ENCODE results near the gene ALKAL2. TPM values are rescaled to one million over a fixed set of nuclear protein-coding genes. Genes with fewer than 3 reads are reported as not detected.

ALKAL2 gene
- total and polyA plus RNA-seq, 10 of the 15 experiments (the other 5 are each of a cell fraction or from before 2014, with no cell fraction given) = 0.11 to 0.29 (median 0.11) TPM; not detected in 7

GRCh38 chr2:305366-305765 lies 17.5 kb upstream of the ALKAL2 start:
- ATAC-seq (no peak), FAIRE-seq (no peak), DNase-seq (ENCODE audit: low read depth, low spot score) (no peak)
- H3K4me3 ChIP-seq = no peak overlapping the region
- WGBS (ENCODE audit: insufficient coverage, insufficient replicate concordance, low lambda C conversion rate, missing lambda C conversion rate) = 28% methylated on average over 9 of the region's 9 CpGs
- ChIA-PET POLR2A (no interaction called here), CTCF (no interaction called here), RAD21 (ENCODE audit: unreplicated experiment) (no interaction called here), SMC1A (ENCODE audit: uncharacterized antibody, unreplicated experiment) (interaction anchor here (1.1 kb wide), 1 partner anchor 30 kb away, joined by 3 read pairs; no protein-coding TSS in a partner anchor)
- TF ChIP-seq SKIL (IDR thresholded peaks at IDR 0.05; ENCODE audit: low read depth, poor library complexity, severe bottlenecking) (no peak), ZBTB4 (CRISPR knock-in tag; IDR thresholded peaks at IDR 0.05) (no peak)
- no peak overlapping the region for H3K4me2 ChIP-seq (ENCODE audit: control insufficient read depth, insufficient read depth)
- H3K79me2 ChIP-seq (ENCODE audit: control insufficient read depth, insufficient read depth, low read length) = no peaks in the 10 kb centered on the region
- H3K27me3 ChIP-seq (replicated peaks in 1 of 2; ENCODE audit: control insufficient read depth in 2 of 2, insufficient read depth in 2 of 2, low read length in 1 of 2) = no peaks in the 10 kb centered on the region
- no peaks in the 10 kb centered on the region for H3K9me3 ChIP-seq (replicated peaks; ENCODE audit: control insufficient read depth, insufficient read depth, low read length)
- intact Hi-C loops (cut with micrococcal nuclease; ENCODE audit: unreplicated experiment) = no loop called here
- H3K4me1 ChIP-seq (ENCODE audit: control insufficient read depth, insufficient read depth, low read length) = no peaks in the 10 kb centered on the region
- H3K27ac ChIP-seq (ENCODE audit: control insufficient read depth, insufficient read depth) = no peak overlapping the region
- no peaks in the 10 kb centered on the region for H3K36me3 ChIP-seq (ENCODE audit: control insufficient read depth in 2 of 2, insufficient read depth in 2 of 2, low read length in 1 of 2)
- no TSS peak for BruUV-seq (replicated peaks)
- H4K20me1 ChIP-seq (ENCODE audit: control insufficient read depth, insufficient read depth) = no peaks in the 10 kb centered on the region
- H3K9ac ChIP-seq (ENCODE audit: control insufficient read depth, insufficient read depth, low read length) = no peak overlapping the region
- no peak overlapping the region for H2AFZ ChIP-seq (ENCODE audit: control insufficient read depth, low read depth, low read length)
- in situ Hi-C loops (cut with MboI) = no loop called here

Measured in GM12878 (cell line).